ENCODE results near the gene PCDHB12.

Gene PCDHB12

DNA sequence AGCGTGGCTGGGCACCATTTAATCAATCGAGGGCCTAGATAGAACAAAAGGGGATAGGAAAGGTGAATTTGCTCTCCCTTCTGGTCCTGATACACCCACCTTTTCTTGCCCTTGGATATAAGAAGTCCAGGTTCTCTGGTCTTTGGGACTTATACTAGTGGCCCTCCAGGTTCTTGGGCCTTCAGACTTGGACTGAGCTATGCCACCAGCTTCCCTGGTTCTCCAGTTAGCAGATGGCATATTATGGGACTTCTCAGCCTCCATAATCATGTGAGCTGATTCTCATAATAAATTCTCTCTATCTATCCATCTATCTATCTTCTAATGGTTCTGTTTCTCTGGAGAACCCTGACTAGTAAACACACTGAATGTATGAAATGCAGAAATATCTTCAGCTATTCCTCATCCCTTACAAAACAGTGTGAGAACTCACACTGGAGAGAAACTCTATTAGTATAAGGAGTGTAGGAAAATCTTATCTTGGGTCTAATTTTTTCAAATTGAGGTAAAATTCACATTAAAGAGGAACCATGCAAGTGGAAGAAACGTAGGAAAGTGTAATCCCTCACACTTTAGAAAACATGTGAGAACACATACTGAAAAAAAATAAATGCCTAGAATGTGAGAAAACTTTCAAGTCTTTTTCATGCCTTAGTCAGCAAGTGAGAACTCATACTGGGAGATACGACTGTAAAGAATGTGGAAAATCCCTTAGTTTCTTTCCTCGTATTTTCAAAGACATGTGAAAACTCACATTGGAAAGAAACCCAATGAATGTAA, 52.1 kb downstream of the PCDHB12 start:
- DNase-seq: no peak

GRCh38 chr5:141261238-141261546, 52.7 kb downstream of the PCDHB12 start:
- DNase-seq: no peak

All from amygdala (tissue), 56 donors.